ENCODE data around the gene CASP9.

The CASP9 gene

DNA sequence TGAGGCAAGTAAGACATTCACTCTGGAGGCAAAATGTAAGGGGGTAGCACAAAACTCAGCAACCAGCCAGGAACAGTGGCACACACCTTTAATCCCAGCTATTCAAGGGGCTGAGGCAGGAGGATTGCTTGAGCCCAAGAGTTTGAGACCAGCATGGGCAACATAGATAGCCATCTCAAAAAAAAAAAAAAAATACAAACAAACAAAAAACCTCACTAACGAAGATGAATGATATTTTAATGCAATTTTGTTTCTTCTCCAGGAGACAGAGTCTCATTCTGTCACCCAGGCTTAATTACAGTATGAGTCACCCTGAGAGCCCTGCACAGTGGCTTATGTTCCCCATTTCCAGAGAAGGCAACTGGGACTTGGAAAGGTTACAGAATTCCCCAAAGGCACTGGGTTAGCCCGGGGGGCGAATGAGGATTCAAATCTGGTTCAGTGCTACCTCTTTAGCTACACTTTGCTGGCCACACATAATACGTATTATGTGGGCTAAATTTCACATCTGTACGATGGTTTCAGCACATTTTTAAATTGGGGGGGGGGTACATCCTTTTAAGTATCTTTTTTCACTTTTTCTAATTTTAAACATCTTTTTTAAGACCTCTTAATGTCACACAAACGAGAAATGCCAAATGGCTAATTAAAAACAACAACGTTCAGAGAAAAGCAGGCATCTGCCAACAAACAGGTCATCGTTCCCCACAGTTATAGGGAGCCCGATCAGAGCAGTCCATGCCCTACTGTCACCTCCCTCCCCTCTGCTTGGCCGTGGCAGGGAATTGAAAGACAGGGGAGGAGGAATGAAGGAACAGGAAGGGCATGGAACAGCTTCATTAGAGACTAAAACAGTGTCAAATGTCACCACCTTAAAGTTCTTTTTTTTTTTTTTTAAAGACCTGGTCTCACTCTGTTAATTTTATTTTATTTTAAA lies 64.0 kb downstream of the CASP9 start (continued):
- TF ChIP-seq ZNF658 (tag by site-specific recombination; IDR thresholded peaks at IDR 0.05) (no peak), ZNF148 (tag by site-specific recombination; IDR thresholded peaks at IDR 0.05; ENCODE audit: borderline replicate concordance) (no peak), ZSCAN16 (tag by site-specific recombination; IDR thresholded peaks at IDR 0.05) (no peak), ELK4 (IDR thresholded peaks at IDR 0.05; ENCODE audit: borderline replicate concordance, low read depth, low read length) (no peak), ZNF248 (tag by site-specific recombination; IDR thresholded peaks at IDR 0.05) (no peak), ZNF155 (tag by site-specific recombination; IDR thresholded peaks at IDR 0.05) (no peak), ZNF501 (tag by site-specific recombination; IDR thresholded peaks at IDR 0.05) (0 out of 2 replicates have a peak, but pooled peaks have one; percentile 27), KLF16 (tag by site-specific recombination; IDR thresholded peaks at IDR 0.05) (no peak), ZBTB48 (tag by site-specific recombination; IDR thresholded peaks at IDR 0.05) (peak; percentile 91; the same call in 1 of the 2 replicates), ZNF214 (tag by site-specific recombination; IDR thresholded peaks at IDR 0.05; ENCODE audit: borderline replicate concordance) (0 out of 2 replicates have a peak, but pooled peaks have one; percentile 11), ZNF837 (tag by site-specific recombination; IDR thresholded peaks at IDR 0.05) (no peak), ZNF626 (tag by site-specific recombination; IDR thresholded peaks at IDR 0.05) (no peak), ZNF324 (tag by site-specific recombination; IDR thresholded peaks at IDR 0.05) (peak; percentile 94), FEZF1 (tag by site-specific recombination; IDR thresholded peaks at IDR 0.05) (peak; percentile 51), GLIS1 (tag by site-specific recombination; IDR thresholded peaks at IDR 0.05) (peak; percentile 80), ZNF664 (tag by site-specific recombination; IDR thresholded peaks at IDR 0.05) (no peak; the same call in 1 of the 2 replicates), ZNF138 (tag by site-specific recombination; IDR thresholded peaks at IDR 0.05; ENCODE audit: borderline replicate concordance) (no peak), RBAK (tag by site-specific recombination; IDR thresholded peaks at IDR 0.05) (no peak), ZNF23 (tag by site-specific recombination; IDR thresholded peaks at IDR 0.05; ENCODE audit: borderline replicate concordance) (no peak), ZNF341 (tag by site-specific recombination; IDR thresholded peaks at IDR 0.05; ENCODE audit: low read depth) (peak; percentile 61), ZXDB (tag by site-specific recombination; IDR thresholded peaks at IDR 0.05) (peak; percentile 77), ZBTB6 (tag by site-specific recombination; IDR thresholded peaks at IDR 0.05) (no peak)
- TF ChIP-seq, protein P1, sequence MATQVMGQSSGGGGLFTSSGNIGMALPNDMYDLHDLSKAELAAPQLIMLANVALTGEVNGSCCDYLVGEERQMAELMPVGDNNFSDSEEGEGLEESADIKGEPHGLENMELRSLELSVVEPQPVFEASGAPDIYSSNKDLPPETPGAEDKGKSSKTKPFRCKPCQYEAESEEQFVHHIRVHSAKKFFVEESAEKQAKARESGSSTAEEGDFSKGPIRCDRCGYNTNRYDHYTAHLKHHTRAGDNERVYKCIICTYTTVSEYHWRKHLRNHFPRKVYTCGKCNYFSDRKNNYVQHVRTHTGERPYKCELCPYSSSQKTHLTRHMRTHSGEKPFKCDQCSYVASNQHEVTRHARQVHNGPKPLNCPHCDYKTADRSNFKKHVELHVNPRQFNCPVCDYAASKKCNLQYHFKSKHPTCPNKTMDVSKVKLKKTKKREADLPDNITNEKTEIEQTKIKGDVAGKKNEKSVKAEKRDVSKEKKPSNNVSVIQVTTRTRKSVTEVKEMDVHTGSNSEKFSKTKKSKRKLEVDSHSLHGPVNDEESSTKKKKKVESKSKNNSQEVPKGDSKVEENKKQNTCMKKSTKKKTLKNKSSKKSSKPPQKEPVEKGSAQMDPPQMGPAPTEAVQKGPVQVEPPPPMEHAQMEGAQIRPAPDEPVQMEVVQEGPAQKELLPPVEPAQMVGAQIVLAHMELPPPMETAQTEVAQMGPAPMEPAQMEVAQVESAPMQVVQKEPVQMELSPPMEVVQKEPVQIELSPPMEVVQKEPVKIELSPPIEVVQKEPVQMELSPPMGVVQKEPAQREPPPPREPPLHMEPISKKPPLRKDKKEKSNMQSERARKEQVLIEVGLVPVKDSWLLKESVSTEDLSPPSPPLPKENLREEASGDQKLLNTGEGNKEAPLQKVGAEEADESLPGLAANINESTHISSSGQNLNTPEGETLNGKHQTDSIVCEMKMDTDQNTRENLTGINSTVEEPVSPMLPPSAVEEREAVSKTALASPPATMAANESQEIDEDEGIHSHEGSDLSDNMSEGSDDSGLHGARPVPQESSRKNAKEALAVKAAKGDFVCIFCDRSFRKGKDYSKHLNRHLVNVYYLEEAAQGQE (tag by site-specific recombination; IDR thresholded peaks at IDR 0.05), result no peak
- TF ChIP-seq, protein P2, sequence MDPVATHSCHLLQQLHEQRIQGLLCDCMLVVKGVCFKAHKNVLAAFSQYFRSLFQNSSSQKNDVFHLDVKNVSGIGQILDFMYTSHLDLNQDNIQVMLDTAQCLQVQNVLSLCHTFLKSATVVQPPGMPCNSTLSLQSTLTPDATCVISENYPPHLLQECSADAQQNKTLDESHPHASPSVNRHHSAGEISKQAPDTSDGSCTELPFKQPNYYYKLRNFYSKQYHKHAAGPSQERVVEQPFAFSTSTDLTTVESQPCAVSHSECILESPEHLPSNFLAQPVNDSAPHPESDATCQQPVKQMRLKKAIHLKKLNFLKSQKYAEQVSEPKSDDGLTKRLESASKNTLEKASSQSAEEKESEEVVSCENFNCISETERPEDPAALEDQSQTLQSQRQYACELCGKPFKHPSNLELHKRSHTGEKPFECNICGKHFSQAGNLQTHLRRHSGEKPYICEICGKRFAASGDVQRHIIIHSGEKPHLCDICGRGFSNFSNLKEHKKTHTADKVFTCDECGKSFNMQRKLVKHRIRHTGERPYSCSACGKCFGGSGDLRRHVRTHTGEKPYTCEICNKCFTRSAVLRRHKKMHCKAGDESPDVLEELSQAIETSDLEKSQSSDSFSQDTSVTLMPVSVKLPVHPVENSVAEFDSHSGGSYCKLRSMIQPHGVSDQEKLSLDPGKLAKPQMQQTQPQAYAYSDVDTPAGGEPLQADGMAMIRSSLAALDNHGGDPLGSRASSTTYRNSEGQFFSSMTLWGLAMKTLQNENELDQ (tag by site-specific recombination; IDR thresholded peaks at IDR 0.05; ENCODE audit: low read depth), result no peak
- TF ChIP-seq, protein P3, sequence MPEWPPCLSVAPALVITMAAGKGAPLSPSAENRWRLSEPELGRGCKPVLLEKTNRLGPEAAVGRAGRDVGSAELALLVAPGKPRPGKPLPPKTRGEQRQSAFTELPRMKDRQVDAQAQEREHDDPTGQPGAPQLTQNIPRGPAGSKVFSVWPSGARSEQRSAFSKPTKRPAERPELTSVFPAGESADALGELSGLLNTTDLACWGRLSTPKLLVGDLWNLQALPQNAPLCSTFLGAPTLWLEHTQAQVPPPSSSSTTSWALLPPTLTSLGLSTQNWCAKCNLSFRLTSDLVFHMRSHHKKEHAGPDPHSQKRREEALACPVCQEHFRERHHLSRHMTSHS (tag by site-specific recombination; IDR thresholded peaks at IDR 0.05), result no peak
- TF ChIP-seq, protein P4, sequence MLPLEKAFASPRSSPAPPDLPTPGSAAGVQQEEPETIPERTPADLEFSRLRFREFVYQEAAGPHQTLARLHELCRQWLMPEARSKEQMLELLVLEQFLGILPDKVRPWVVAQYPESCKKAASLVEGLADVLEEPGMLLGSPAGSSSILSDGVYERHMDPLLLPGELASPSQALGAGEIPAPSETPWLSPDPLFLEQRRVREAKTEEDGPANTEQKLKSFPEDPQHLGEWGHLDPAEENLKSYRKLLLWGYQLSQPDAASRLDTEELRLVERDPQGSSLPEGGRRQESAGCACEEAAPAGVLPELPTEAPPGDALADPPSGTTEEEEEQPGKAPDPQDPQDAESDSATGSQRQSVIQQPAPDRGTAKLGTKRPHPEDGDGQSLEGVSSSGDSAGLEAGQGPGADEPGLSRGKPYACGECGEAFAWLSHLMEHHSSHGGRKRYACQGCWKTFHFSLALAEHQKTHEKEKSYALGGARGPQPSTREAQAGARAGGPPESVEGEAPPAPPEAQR (tag by site-specific recombination; IDR thresholded peaks at IDR 0.05), result no peak
